WERI-Rb-1 (cell line): Measurements from ENCODE around the gene MEGF10.
A peak's percentile ranks its signal among the peaks of the same experiment; 100 is the strongest.

Experiments used
- DNase-seq: peaks from one replicate; pipeline ENCODE4 v3.0.0-alpha.2; 2020
- H3K27ac ChIP-seq: fragments of 250-450 bp; sonication (Bioruptor Pico); 2 replicates; pipeline ENCODE4 v1.5.1; 2020; ENCODE audit warnings: mild to moderate bottlenecking, moderate library complexity
- H3K27me3 ChIP-seq: fragments of 250-450 bp; sonication (Bioruptor Pico); 2 replicates; pipeline ENCODE4 v1.5.1; 2021; ENCODE audit warnings: mild to moderate bottlenecking, low read depth, moderate library complexity; ENCODE audit not compliant: insufficient read depth, severe bottlenecking
- H3K36me3 ChIP-seq: fragments of 250-450 bp; sonication (Bioruptor Pico); 2 replicates; pipeline ENCODE4 v1.5.1; 2020; ENCODE audit warnings: mild to moderate bottlenecking, moderate library complexity
- H3K4me3 ChIP-seq: 2 replicates; pipeline ENCODE4 v1.5.1; 2011; ENCODE audit warnings: low read depth, mild to moderate bottlenecking, control low read depth, low read length
- H3K9me3 ChIP-seq: fragments of 250-450 bp; sonication (Bioruptor Pico); 2 replicates; pipeline ENCODE4 v1.5.1; 2021; ENCODE audit warnings: mild to moderate bottlenecking, moderate library complexity; ENCODE audit not compliant: severe bottlenecking
- CTCF ChIP-seq: IDR thresholded peaks from 2 replicates; pipeline ENCODE4 v1.5.1; 2011; ENCODE audit warnings: low read depth, mild to moderate bottlenecking, control low read depth, inconsistent platforms, low read length

MEGF10 gene

GRCh38 chr5:127275641-127276193 is 14.9 kb upstream of the MEGF10 start:
- Histone ChIP-seq H3K27ac (no peak overlapping the region), H3K36me3 (no peaks in the 10 kb centered on the region), H3K4me3 (no peak overlapping the region), H3K9me3 (peaks cover 2% of the 10 kb centered on the region), H3K27me3 (no peaks in the 10 kb centered on the region)
- no peak for DNase-seq
- no peak for TF ChIP-seq CTCF

- TF ChIP-seq CTCF: no peak
- Histone ChIP-seq H3K4me3 (no peak overlapping the region), H3K27ac (no peak overlapping the region), H3K36me3 (no peaks in the 10 kb centered on the region), H3K9me3 (no peaks in the 10 kb centered on the region), H3K27me3 (no peaks in the 10 kb centered on the region)
- DNase-seq: no peak
Measured at GRCh38 chr5:127280491-127281220, 9.9 kb upstream of the MEGF10 start.

- Histone ChIP-seq H3K4me3 (no peak overlapping the region), H3K36me3 (no peaks in the 10 kb centered on the region), H3K27ac (no peak overlapping the region), H3K9me3 (no peaks in the 10 kb centered on the region), H3K27me3 (no peaks in the 10 kb centered on the region)
- no peak for DNase-seq
- no peak for TF ChIP-seq CTCF
Measured at GRCh38 chr5:127281609-127282008, 9.0 kb upstream of the MEGF10 start.

GRCh38 chr5:127288676-127289075 is 1.9 kb upstream of the MEGF10 start:
- Histone ChIP-seq H3K4me3 (no peak overlapping the region), H3K9me3 (peaks cover 2% of the 10 kb centered on the region), H3K27ac (no peak overlapping the region), H3K27me3 (no peaks in the 10 kb centered on the region), H3K36me3 (no peaks in the 10 kb centered on the region)
- TF ChIP-seq CTCF: no peak
- no peak for DNase-seq

GRCh38 chr5:127290946-127291693 is 524 bp downstream of the MEGF10 start:
- TF ChIP-seq CTCF: no peak
- DNase-seq: no peak
- peaks cover 2% of the 10 kb centered on the region for H3K9me3 ChIP-seq
- H3K4me3 ChIP-seq: peak overlapping the region; percentile 70
- H3K36me3 ChIP-seq: no peaks in the 10 kb centered on the region
- no peak overlapping the region for H3K27ac ChIP-seq
- H3K27me3 ChIP-seq: no peaks in the 10 kb centered on the region
